ENCODE results near the gene AZU1.

DNA sequence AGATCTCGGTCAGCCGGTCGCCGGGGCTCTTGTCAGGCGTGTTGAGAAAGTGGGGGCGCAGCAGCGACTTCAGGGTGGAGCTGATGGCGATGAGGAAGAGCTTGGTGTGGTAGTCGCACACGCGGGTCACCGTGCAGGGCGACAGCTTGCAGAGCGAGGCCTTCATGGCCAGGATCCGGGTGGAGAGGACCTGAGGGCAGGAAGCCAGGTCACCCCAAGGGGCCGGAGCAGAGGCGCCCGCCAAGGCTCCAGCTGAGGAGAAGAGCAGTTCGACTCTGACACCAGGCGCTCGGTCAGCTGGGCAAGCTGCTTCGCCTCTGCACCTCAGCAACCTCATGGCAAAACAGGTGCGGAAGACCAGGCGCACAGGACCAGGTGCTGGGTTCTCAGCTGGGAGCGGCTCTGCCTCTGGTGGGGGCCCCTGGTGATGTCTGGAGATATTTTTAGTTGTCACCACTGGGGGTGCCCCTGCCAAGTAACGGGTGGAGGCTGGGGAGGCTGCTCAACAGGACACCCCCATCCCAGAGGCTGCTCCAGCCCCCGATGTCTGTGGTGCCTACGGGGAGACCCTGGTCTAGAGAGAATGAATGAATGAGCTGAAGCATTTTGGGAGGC is 47.7 kb downstream of the AZU1 start:
- TF ChIP-seq EZH2 (IDR thresholded peaks at IDR 0.05) (no peak), POLR2AphosphoS5 (IDR thresholded peaks at IDR 0.05; ENCODE audit: borderline replicate concordance, low read depth, low read length) (no peak), FOXP2 (optimal IDR thresholded peaks at IDR 0.05; ENCODE audit: control extremely low read depth, extremely low read length, insufficient read depth) (no peak)

All from SK-N-MC (cell line).